Endothelial cell of umbilical vein (primary cell): ENCODE measurements around the gene SPON1.

Source experiments
- EZH2 ChIP-seq: IDR thresholded peaks from 2 replicates; pipeline ENCODE4 v1.6.1; 2012; ENCODE audit warnings: borderline replicate concordance, low read depth, mild to moderate bottlenecking, moderate library complexity, low read length, inconsistent platforms; ENCODE audit not compliant: severe bottlenecking
- MYC ChIP-seq: IDR thresholded peaks from one replicate; pipeline ENCODE4 v1.6.1; 2011; ENCODE audit warnings: mild to moderate bottlenecking, low read depth, low read length
- POLR2A ChIP-seq: IDR thresholded peaks from 2 replicates; pipeline ENCODE4 v1.6.1; 2012; ENCODE audit warnings: low read depth, mild to moderate bottlenecking, control low read depth, low read length
- POLR2AphosphoS5 ChIP-seq: IDR thresholded peaks from 2 replicates; pipeline ENCODE4 v1.6.1; 2012; ENCODE audit warnings: low read depth, mild to moderate bottlenecking, control low read depth, low read length, moderate library complexity; ENCODE audit not compliant: insufficient read depth
- TF ChIP-seq, protein P1 (sequence below), 2 donors: IDR thresholded peaks; 1 replicate in 1 of 2; 2 replicates in 1 of 2; pipeline ENCODE4 v1.5.1; 2011; ENCODE audit warnings: low read length in 2 of 2, mild to moderate bottlenecking in 2 of 2, moderate library complexity in 2 of 2, control low read depth in 1 of 2, inconsistent platforms in 1 of 2, low read depth in 1 of 2; ENCODE audit not compliant: insufficient read depth in 1 of 2; ENCODE audit errors: extremely low read depth in 1 of 2
- TF ChIP-seq, protein P2 (sequence below): IDR thresholded peaks from 2 replicates; pipeline ENCODE4 v1.6.1; 2011; ENCODE audit not compliant: insufficient read depth, insufficient read length

DNA sequence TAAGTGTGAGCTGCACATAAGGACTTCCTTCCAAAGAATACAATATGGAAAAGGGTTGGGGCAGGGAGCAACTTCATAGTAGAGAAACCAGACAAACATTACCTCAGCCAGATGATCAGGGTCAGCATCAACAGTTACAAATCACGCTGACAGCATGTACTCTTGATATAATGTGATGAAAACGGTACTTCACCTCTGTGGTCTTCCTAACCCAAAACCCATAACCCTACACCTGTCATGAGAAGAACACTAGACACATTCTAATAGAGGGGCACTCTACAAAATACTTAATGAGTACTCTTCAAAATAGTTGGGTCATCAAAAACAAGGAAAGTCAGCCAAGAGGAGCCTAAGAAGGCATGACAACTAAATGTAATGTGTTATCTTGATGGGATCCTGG is 352.6 kb downstream of the SPON1 start:
- TF ChIP-seq POLR2A (no peak), EZH2 (no peak), POLR2AphosphoS5 (no peak), MYC (no peak)
- TF ChIP-seq, protein P1, sequence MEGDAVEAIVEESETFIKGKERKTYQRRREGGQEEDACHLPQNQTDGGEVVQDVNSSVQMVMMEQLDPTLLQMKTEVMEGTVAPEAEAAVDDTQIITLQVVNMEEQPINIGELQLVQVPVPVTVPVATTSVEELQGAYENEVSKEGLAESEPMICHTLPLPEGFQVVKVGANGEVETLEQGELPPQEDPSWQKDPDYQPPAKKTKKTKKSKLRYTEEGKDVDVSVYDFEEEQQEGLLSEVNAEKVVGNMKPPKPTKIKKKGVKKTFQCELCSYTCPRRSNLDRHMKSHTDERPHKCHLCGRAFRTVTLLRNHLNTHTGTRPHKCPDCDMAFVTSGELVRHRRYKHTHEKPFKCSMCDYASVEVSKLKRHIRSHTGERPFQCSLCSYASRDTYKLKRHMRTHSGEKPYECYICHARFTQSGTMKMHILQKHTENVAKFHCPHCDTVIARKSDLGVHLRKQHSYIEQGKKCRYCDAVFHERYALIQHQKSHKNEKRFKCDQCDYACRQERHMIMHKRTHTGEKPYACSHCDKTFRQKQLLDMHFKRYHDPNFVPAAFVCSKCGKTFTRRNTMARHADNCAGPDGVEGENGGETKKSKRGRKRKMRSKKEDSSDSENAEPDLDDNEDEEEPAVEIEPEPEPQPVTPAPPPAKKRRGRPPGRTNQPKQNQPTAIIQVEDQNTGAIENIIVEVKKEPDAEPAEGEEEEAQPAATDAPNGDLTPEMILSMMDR (IDR thresholded peaks at IDR 0.05; ENCODE audit: extremely low read depth in 1 of 2, insufficient read depth in 1 of 2, low read depth in 1 of 2, low read length in 2 of 2) = no peak
- TF ChIP-seq, protein P2, sequence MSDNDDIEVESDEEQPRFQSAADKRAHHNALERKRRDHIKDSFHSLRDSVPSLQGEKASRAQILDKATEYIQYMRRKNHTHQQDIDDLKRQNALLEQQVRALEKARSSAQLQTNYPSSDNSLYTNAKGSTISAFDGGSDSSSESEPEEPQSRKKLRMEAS = no peak
